Keratinocyte (primary cell): ENCODE results near the gene COX6B2. TPM values are rescaled to one million over a fixed set of nuclear protein-coding genes. Genes with fewer than 3 reads are reported as not detected.

Source experiments
- DNase-seq: peaks from one replicate; pipeline ENCODE4 v3.0.0-alpha.2; 2011; ENCODE audit warnings: low read depth, missing footprints, low spot score
- FAIRE-seq: peaks from 2 replicates; lab custom pipeline; 2011; peaks lifted over from hg19 to GRCh38; lab: Jason Lieb, UNC
- H2AFZ ChIP-seq: 2 replicates; pipeline ENCODE4 v1.6.0; 2012; ENCODE audit warnings: low read length, control low read depth, inconsistent platforms; ENCODE audit not compliant: control insufficient read depth
- H3K27ac ChIP-seq: 2 replicates; pipeline ENCODE4 v1.5.1; 2011; ENCODE audit warnings: low read length; ENCODE audit not compliant: control insufficient read depth, insufficient read depth
- H3K27me3 ChIP-seq: 3 replicates; pipeline ENCODE4 v1.6.0; 2011; ENCODE audit warnings: low read length; ENCODE audit not compliant: control insufficient read depth, insufficient read depth; ENCODE audit errors: extremely low read depth
- H3K36me3 ChIP-seq, 2 experiments: 2 replicates in 1 of 2; 3 replicates in 1 of 2; pipeline ENCODE4 v1.5.1; 2011; ENCODE audit warnings: low read length in 2 of 2, mild to moderate bottlenecking in 1 of 2; ENCODE audit not compliant: control insufficient read depth in 2 of 2, insufficient read depth in 2 of 2; ENCODE audit errors: extremely low read depth in 1 of 2
- H3K4me1 ChIP-seq: 3 replicates; pipeline ENCODE4 v1.5.1; 2011; ENCODE audit warnings: low read length; ENCODE audit not compliant: control insufficient read depth, insufficient read depth; ENCODE audit errors: extremely low read depth
- H3K4me2 ChIP-seq: 3 replicates; pipeline ENCODE4 v1.6.0; 2011; ENCODE audit warnings: low read depth, low read length; ENCODE audit not compliant: control insufficient read depth, insufficient read depth; ENCODE audit errors: extremely low read depth
- H3K4me3 ChIP-seq, 3 experiments: fragments of 200-600 bp in 1 of 3; sonication (generic) in 1 of 3; 2 replicates in 2 of 3; 3 replicates in 1 of 3; pipeline ENCODE4 v1.5.1; 2011 to 2016; ENCODE audit warnings: low read length in 3 of 3, mild to moderate bottlenecking in 3 of 3, control low read depth in 2 of 3, inconsistent platforms in 1 of 3, low read depth in 1 of 3, mixed read lengths in 1 of 3, mixed run types in 1 of 3, moderate library complexity in 1 of 3; ENCODE audit not compliant: control insufficient read depth in 2 of 3, insufficient read depth in 2 of 3; ENCODE audit errors: extremely low read depth in 1 of 3
- H3K79me2 ChIP-seq: 2 replicates; pipeline ENCODE4 v1.6.0; 2012; ENCODE audit warnings: low read length; ENCODE audit not compliant: control insufficient read depth, insufficient read depth
- H3K9ac ChIP-seq: 3 replicates; pipeline ENCODE4 v1.6.0; 2011; ENCODE audit warnings: low read length; ENCODE audit not compliant: control insufficient read depth, insufficient read depth; ENCODE audit errors: extremely low read depth
- H3K9me1 ChIP-seq: 3 replicates; pipeline ENCODE4 v1.6.0; 2011; ENCODE audit warnings: low read length; ENCODE audit not compliant: control insufficient read depth, insufficient read depth; ENCODE audit errors: extremely low read depth
- H3K9me3 ChIP-seq: 2 replicates; pipeline ENCODE4 v1.5.1; 2012; ENCODE audit warnings: low read depth, low read length; ENCODE audit not compliant: control insufficient read depth
- H4K20me1 ChIP-seq: 3 replicates; pipeline ENCODE4 v1.6.0; 2011; ENCODE audit warnings: low read length; ENCODE audit not compliant: control insufficient read depth, insufficient read depth; ENCODE audit errors: extremely low read depth
- EZH2 ChIP-seq: IDR thresholded peaks from one replicate; pipeline ENCODE4 v1.6.1; 2012; ENCODE audit warnings: inconsistent platforms, mild to moderate bottlenecking, low read length, moderate library complexity
- dilution Hi-C: fragments of 300-500 bp; cut with MboI; formaldehyde crosslinking; loops from one replicate; pipeline ENCODE4 v1.7.0; 2020; ENCODE audit warnings: low sequenced_read_pairs; ENCODE audit not compliant: extremely low pct_ligation_motif_present
- polyA plus RNA-seq, 5 experiments: library from polyadenylated mRNA; depleted of rRNA in 3 of 5; stranded (reverse) in 3 of 5; stranded (forward) in 1 of 5; unstranded in 1 of 5; fragments of >200 nt; gene quantifications; 1 replicate in 1 of 5; 2 replicates in 3 of 5; 3 replicates in 1 of 5; pipeline versions ENCODE4 v1.2.1 to v1.2.3, GENCODE V29; 2011 to 2012; ENCODE audit warnings: missing spikeins in 2 of 5, low read depth in 1 of 5, low replicate concordance in 1 of 5
- TF ChIP-seq, protein P1 (sequence below), 3 experiments: IDR thresholded peaks in 1 of 3; conservative IDR thresholded peaks in 1 of 3; optimal IDR thresholded peaks in 1 of 3; 2 replicates in 2 of 3; 3 replicates in 1 of 3; pipeline versions ENCODE3 to v1.5.1; 2011; ENCODE audit warnings: low read length in 3 of 3, mild to moderate bottlenecking in 3 of 3, moderate library complexity in 2 of 3, control low read depth in 1 of 3, inconsistent platforms in 1 of 3; ENCODE audit not compliant: insufficient read depth in 2 of 3; ENCODE audit errors: extremely low read depth in 1 of 3

Gene COX6B2
- polyA plus RNA-seq, 1 donor (not counting 4 experiments of a cell fraction or from before 2014, with no cell fraction given): 1.4 TPM

DNA sequence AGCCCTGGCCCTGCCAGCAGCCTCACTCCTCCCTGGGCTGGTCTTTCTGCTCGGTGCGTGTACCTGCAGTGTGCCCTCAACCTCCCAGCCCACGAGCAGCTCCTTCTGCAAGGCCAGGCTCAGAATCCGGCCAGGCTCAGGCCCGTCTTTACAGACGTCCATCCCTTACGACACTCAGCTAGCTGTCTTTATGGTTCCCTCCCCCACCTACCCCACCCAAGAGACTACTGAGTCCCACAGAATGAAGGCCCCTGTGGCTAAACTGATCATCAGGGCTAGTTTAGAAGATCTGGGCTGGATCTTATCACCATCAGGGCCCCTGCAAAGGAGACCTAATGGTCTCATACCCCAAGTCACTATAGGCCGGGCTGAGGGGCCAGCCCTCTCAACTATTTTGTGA lies 40.1 kb downstream of the COX6B2 start:
- H2AFZ ChIP-seq: no peak overlapping the region
- no peaks in the 10 kb centered on the region for H3K79me2 ChIP-seq
- no peaks in the 10 kb centered on the region for H4K20me1 ChIP-seq
- no peak overlapping the region for H3K27ac ChIP-seq
- DNase-seq (no peak), FAIRE-seq (no peak)
- no peaks in the 10 kb centered on the region for H3K27me3 ChIP-seq
- TF ChIP-seq EZH2: no peak
- TF ChIP-seq, protein P1, sequence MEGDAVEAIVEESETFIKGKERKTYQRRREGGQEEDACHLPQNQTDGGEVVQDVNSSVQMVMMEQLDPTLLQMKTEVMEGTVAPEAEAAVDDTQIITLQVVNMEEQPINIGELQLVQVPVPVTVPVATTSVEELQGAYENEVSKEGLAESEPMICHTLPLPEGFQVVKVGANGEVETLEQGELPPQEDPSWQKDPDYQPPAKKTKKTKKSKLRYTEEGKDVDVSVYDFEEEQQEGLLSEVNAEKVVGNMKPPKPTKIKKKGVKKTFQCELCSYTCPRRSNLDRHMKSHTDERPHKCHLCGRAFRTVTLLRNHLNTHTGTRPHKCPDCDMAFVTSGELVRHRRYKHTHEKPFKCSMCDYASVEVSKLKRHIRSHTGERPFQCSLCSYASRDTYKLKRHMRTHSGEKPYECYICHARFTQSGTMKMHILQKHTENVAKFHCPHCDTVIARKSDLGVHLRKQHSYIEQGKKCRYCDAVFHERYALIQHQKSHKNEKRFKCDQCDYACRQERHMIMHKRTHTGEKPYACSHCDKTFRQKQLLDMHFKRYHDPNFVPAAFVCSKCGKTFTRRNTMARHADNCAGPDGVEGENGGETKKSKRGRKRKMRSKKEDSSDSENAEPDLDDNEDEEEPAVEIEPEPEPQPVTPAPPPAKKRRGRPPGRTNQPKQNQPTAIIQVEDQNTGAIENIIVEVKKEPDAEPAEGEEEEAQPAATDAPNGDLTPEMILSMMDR (optimal IDR thresholded peaks at IDR 0.05 in 1 of 3, IDR thresholded peaks at IDR 0.05 in 1 of 3, conservative IDR thresholded peaks at IDR 0.05 in 1 of 3; ENCODE audit: extremely low read depth in 1 of 3, insufficient read depth in 2 of 3, low read length in 3 of 3): no peak
- H3K4me3 ChIP-seq: no peak overlapping the region
- H3K9me1 ChIP-seq: no peaks in the 10 kb centered on the region
- H3K9ac ChIP-seq: no peak overlapping the region
- no peaks in the 10 kb centered on the region for H3K9me3 ChIP-seq
- dilution Hi-C loops: no loop called here
- H3K36me3 ChIP-seq: no peaks in the 10 kb centered on the region
- peaks cover 6% of the 10 kb centered on the region for H3K4me1 ChIP-seq
- no peak overlapping the region for H3K4me2 ChIP-seq

DNA sequence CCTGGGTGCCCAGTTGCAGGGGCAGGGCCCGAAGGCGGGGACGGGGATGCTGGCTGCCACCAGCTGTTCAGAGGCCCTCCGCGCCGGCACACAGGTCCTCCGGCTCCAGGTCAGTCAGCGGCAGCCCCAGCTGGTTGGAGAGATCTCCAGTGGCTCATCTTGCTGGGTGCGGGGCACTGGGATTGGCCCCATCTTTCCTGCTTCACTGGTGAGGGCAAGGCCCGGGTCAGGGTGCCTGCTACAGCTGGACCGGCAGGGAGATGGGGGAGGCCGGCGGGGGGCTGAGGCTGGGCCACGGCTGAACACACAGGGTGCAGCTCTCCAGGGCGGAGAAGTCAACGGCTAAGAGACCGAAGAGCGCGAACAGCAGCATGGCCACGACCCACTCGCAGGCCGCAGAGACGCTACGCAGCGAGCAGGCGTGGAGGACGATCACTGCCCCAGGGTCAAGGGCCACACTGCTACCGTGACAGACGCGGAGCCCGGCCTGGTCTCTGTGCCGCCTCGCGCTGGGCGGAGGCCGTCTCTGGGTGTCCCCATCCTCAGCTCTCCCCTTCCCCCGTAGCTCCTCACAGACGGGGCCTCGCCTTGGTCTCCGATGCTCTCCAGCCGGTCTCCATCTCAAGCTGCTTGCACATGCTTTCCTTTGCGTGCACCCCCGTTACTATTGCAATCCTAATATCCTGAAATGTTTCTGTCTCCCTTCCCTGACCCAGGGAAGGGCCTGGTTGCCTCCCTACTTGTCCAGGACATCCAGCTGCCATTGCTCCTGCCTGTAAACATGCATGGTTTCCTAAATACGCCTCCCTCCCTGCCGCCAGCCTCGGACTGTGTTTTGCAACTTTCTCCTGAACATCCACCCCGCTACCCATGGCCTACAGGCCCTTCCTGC lies 41.7 kb downstream of the COX6B2 start:
- H3K36me3 ChIP-seq: no peaks in the 10 kb centered on the region
- H3K4me3 ChIP-seq: no peak overlapping the region
- no peak for DNase-seq
- no peak for FAIRE-seq
- H3K9me1 ChIP-seq: no peaks in the 10 kb centered on the region
- peaks cover 6% of the 10 kb centered on the region for H3K4me1 ChIP-seq
- H3K27ac ChIP-seq: no peak overlapping the region
- no peaks in the 10 kb centered on the region for H3K9me3 ChIP-seq
- TF ChIP-seq, protein P1 (optimal IDR thresholded peaks at IDR 0.05 in 1 of 3, IDR thresholded peaks at IDR 0.05 in 1 of 3, conservative IDR thresholded peaks at IDR 0.05 in 1 of 3; ENCODE audit: extremely low read depth in 1 of 3, insufficient read depth in 2 of 3, low read length in 3 of 3): no peak
- no peak for TF ChIP-seq EZH2
- no peak overlapping the region for H3K4me2 ChIP-seq
- no peak overlapping the region for H3K9ac ChIP-seq
- no peak overlapping the region for H2AFZ ChIP-seq
- dilution Hi-C loops: no loop called here
- H4K20me1 ChIP-seq: no peaks in the 10 kb centered on the region
- no peaks in the 10 kb centered on the region for H3K27me3 ChIP-seq
- H3K79me2 ChIP-seq: no peaks in the 10 kb centered on the region
